GM19397 (cell line): ENCODE results near the gene FXR2.

ENCODE experiments used
- ATAC-seq: cut with Tn5 transposase; IDR thresholded peaks from one replicate; pipeline ENCODE4 v1.9.1; 2021; ENCODE audit warnings: mild to moderate bottlenecking, moderate library complexity; ENCODE audit not compliant: unreplicated experiment

The FXR2 gene

GRCh38 chr17:7589204-7589868, 25.4 kb downstream of the FXR2 start:
- no peak for ATAC-seq

GRCh38 chr17:7588553-7589203, 26.0 kb downstream of the FXR2 start:
- ATAC-seq = no peak

- no peak for ATAC-seq
Measured at GRCh38 chr17:7587420-7588151, 27.1 kb downstream of the FXR2 start.

- ATAC-seq = no peak
Measured at GRCh38 chr17:7586673-7587419, 27.9 kb downstream of the FXR2 start.

GRCh38 chr17:7583253-7584109, 31.2 kb downstream of the FXR2 start, which contains the start of gene MPDU1:
MPDU1 (plus strand) TSS chr17:7583852; CDS start chr17:7583863, 11 bp downstream.
- ATAC-seq = peak; percentile 72

GRCh38 chr17:7582396-7583252, 32.1 kb downstream of the FXR2 start:
- no peak for ATAC-seq

GRCh38 chr17:7580604-7581575, 33.8 kb downstream of the FXR2 start:
- no peak for ATAC-seq

- ATAC-seq = no peak
Measured at GRCh38 chr17:7579834-7580603, 34.7 kb downstream of the FXR2 start.

GRCh38 chr17:7579001-7579833, 35.5 kb downstream of the FXR2 start, which contains the start of gene CD68:
CD68 (plus strand) TSS chr17:7579638; CDS start chr17:7579678, 40 bp downstream.
- no peak for ATAC-seq

- ATAC-seq = no peak
Measured at GRCh38 chr17:7577327-7578199, 37.1 kb downstream of the FXR2 start.

- no peak for ATAC-seq
Measured at GRCh38 chr17:7576432-7576937, 38.2 kb downstream of the FXR2 start.

- ATAC-seq = no peak
Measured at GRCh38 chr17:7575959-7576358, 38.7 kb downstream of the FXR2 start.

GRCh38 chr17:7575481-7575883, 39.2 kb downstream of the FXR2 start:
- ATAC-seq = no peak

GRCh38 chr17:7574176-7574953, 40.3 kb downstream of the FXR2 start:
- no peak for ATAC-seq
